Bone marrow (tissue), 2 donors: ENCODE measurements around the gene PNMA6E.

ENCODE experiments used
- DNase-seq, 2 donors: peaks; one replicate each; lab custom pipeline; 2025; lab: John Stamatoyannopoulos, UW

Gene PNMA6E

GRCh38 chrX:153351981-153352380 lies 49.2 kb downstream of the PNMA6E start:
- no peak for DNase-seq

DNA sequence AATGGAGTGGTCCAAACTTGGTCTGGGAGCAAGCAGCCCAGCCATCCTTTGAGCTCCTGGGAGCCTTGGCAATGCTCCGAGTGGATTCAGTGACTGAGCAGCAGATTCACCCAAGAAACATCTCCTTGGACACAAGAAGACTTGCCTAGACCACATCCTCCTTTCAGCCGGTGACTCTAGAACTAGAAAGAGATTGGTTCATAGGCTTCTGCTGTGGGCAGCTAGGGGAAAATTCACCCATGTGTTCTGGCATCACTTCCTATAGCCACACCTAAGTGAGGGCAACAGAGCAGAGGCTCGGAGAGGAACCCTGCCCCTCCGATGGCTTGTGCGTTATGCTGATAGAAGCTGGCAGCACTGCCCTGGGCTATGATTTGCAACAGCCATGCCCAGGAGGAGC lies 51.2 kb downstream of the PNMA6E start:
- no peak for DNase-seq

DNA sequence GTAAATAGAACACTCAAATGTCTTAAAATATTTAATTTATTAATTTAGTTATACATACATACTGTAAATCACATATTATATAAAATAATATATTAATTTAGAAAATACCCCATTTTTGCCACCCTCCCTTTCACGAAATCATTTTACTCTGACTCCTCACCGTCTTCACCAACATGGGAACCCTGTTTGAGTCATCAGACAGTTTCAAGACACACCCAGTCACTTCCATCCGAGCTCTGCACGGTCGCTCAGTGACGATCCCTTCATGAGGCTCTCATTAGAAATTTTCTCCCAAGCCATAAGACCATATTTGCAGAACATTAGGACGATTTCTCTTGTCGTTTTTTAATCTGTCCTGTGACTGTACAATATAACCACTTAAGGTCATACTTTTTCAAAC lies 52.7 kb downstream of the PNMA6E start:
- no peak for DNase-seq

GRCh38 chrX:153347530-153347929 lies 53.6 kb downstream of the PNMA6E start:
- no peak for DNase-seq
